Myocyte (in vitro differentiated cells): ENCODE results near the gene AQP6. TPM values are rescaled to one million over a fixed set of nuclear protein-coding genes. Genes with fewer than 3 reads are reported as not detected.
"Not testable (repeated sequence)": the region's sequence is repeated elsewhere in the genome, so short reads cannot be mapped to it uniquely, and the experiment has no call there.

Source experiments
- DNase-seq: peaks from one replicate; pipeline ENCODE4 v3.0.0-alpha.2; 2012; ENCODE audit warnings: low read depth
- total RNA-seq: library from RNA; depleted of rRNA; stranded (reverse); fragments of >200 nt; gene quantifications from 2 replicates; pipeline ENCODE4 v1.2.3, GENCODE V29; 2014

Gene AQP6
- total RNA-seq, 1 donor from 2014 or later: not detected

DNA sequence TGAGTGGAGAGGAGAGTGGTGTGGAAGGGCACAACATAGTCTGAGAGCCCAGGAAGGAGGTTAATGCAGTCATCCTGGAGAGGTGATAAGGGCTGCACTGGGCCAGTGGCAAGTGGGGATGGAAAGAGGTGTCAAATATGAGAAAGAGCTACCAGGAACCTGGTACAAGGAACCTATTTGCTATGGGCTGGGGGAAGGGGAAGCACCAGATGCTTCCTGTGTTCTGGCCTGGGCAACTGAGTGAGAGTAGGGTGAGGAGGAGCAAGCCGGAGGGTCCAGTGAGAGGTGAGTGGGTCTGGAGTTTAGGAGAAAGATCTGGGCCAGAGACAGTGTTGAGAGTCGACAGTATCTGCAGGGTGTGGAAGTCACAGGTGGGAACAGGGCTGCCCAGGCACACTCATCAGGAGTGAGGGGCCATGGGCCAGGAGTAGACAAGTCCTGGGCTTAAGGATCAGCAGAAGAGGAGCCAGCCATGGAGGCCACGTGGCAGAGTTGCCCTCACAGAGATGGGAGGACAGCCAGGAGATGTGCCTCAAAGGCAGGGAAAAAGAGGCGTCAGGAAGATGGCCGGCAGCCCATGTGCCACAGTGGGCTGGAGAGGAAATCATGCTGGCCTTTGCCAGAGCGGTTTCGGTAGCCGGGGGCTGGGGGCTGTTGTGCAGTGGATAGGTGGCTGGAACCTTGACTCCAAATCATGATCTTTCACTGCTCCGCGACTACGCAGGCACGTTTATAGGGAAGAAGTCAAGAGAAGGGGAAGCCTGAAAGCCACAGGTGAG lies 2.9 kb upstream of the AQP6 start:
- no peak for DNase-seq

DNA sequence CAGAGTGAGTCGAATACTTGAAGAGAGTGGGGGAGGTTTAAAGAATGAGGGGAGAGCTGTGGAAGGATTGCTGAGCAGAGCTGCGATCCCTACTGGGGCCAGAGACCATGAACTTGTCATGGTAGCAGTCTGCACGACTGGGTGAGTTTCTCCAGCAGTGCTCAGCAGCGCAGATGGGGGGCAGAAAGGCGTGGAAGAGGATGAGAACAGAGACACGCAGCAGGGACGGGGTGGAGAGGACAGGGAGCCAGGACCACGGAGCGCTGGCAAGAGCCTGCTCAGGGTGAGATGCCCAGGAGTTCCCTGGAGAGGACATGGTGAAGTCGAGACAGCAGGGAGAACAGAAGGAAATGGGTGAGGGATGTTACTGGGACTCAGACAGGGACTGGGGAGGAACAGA lies 2.1 kb upstream of the AQP6 start:
- DNase-seq: no peak

DNA sequence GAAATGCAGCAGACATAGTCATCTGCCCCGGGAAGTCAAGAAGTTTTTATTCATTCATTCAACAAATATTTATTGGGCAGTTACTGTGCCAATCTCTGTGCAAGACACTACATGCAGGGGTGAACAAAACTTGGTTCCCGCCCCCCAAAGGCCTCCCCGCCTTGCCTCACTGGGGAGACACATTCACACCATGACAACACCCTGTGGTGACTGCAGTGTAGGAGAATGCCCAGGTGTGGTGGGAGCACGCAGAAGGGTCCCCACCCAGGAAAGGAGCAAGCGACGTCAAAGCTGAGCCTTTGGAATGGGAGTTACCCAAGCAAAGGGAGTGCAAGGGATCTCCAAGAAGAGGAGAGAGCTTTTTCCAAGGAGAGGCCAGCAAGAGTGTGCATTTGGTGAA lies 1.6 kb upstream of the AQP6 start:
- no peak for DNase-seq

DNA sequence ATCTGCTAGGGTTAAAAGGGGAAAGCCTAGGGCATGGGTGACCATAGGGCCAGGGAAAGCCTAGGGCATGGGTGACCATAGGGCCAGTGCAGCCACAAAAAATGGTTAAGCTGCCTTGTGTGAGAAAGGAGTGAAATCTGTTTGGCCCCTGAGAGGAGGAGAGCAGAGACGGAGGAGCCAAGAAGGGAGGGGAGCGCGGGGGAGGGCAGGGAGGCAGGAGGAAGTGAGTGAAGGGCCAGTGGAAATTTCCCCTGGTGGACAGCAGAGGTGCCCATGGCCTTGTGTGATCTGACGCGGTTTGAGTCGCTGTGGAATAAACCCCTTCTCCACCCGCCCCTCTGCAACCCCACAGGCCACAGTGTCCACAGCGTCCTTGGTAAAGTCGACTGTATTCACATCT lies 618 bp upstream of the AQP6 start:
- no peak for DNase-seq

DNA sequence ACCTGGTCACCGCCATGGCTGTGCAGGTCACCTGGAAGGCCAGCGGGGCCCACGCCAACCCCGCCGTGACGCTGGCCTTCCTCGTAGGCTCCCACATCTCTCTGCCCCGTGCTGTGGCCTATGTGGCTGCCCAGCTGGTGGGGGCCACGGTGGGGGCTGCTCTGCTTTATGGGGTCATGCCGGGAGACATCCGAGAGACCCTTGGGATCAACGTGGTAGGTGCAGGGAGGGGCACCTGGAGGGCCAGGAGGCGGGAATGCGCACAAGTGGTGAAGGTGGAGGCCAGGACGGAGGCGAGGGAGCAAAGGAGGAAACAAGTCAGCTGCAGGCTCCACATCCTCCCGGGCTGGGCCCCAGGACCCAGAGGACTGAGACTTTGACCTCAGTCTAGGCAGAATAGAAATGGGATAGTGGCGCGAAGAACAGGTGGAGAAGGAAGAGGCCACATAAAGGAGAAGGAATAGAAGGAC lies 649 bp downstream of the AQP6 start:
- no peak for DNase-seq

DNA sequence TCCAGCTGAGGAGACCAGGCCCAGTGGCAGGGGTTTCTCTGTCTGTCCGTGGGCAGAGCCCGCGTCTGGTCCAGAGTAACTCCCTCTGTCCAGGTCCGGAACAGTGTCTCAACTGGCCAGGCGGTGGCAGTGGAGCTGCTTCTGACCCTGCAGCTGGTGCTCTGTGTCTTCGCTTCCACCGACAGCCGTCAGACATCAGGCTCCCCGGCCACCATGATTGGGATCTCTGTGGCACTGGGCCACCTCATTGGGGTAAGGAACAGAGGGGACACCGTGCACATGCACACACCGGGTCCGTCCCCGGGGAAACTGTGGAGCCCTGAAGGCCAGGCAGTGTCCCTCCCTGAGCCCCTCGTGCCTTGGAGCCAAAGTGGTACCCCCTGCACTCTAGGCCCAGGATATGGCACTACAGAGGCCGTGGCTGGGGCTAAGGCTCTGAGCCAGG lies 1.5 kb downstream of the AQP6 start:
- DNase-seq: peak; percentile 81

DNA sequence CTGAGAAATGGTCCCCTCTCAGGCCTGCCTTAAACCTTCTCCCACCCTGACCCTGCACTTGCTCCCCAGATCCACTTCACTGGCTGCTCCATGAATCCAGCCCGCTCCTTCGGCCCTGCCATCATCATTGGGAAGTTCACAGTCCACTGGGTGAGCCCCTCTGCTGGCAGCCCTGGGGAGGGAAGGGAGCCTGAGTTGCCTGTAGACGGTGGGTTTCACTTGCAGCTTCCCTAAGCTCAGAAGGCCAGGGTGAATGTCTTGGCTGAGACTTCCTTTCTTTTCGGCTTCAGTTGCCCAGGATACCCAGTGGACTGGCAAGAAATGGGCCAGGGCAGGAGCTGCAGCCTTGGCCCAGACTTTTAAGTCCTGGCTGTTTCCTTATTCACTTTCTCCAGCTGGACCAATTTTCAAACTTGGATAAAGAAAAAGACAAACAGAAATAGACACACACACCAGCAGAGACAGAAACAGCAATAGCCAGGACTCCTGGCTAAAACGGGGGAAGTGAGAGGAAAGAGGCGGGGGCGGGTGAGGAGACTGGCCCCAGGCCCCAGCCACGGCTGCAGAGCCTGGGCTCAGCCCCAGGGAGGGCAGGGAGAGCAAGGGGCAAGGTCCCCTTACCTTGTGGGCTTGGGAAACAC lies 2.0 kb downstream of the AQP6 start:
- DNase-seq: no peak

DNA sequence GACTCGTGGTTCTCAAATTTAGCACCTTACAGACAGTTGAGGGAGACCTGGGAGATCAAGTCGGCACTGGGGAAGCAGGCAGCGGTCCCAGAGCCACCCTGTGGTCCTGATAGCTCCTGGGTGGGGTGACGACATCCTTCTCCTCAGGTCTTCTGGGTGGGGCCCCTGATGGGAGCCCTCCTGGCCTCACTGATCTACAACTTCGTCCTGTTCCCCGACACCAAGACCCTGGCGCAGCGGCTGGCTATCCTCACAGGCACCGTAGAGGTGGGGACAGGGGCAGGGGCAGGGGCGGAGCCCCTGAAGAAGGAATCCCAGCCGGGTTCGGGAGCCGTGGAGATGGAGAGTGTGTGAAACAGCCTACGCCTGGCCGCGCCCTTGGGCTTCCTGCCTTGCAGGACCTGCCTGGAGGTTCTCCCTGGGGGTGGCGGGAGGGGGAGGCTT lies 2.6 kb downstream of the AQP6 start:
- DNase-seq: no peak

DNA sequence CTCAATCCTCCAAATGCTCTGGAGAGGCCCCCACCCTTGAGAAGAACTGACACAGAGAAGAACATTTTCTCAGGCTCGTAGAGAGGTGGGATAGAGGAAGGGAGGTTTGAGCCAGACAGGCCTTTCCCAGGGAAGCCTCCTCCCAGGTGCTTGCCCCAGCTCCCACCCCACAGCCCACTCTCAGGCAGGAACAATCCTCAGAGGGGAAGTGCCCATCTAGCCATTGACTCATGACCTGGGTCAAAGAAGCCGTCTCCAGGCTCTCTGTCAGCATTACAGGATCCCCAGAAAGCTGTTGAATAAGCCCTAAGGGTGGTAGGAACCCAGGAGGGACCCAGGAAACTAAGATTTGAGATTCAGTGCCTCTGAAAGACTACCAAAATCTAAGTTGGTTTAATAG lies 3.8 kb downstream of the AQP6 start:
- no peak for DNase-seq

DNA sequence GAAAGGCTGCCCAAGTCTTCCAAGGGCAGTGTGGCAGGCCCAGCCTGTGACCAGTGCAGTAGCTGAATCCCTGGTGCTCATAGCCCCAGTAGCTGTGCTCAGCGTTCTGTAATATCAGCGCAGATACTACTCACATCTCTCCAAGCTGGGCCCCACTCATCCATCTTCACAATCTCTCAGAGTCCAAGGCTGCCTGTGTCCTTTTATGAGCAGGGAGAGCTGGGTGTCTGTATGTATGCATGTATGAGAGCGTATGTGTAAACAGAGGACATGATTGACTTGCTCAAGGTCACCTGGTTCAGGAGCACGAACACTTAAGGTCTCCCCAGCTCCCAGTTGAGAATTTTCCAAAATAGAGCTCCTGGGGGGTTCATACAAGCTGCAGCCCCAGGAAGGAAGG lies 5.4 kb downstream of the AQP6 start:
- no peak for DNase-seq

DNA sequence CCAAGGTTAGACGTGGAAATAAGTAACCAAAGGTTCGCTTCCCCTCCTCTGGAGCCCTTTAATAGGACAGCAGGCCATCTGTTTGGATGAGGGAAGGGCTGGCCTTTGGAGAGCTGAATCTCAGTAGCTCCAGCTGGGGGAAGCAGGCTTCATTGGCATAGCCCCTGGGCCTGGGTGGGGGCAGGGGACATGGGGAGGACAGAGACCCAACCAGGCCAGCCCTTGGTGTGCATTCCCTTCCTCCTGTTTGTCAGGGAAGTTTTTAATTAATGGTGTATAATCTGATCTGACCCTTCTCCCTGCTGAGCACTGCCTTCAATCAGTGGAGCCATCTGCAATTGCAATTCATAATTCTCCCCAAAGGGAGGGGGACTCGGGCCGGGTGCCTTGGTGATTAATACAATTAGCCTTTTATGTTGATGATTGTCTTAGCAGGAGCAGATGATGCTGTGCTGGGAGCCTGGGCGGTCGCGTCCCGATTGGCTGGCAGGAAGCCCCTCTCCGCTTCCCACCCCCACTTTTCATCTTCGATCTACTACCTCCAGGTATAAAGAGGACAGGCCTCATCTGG lies 6.4 kb downstream of the AQP6 start:
- DNase-seq: no peak

DNA sequence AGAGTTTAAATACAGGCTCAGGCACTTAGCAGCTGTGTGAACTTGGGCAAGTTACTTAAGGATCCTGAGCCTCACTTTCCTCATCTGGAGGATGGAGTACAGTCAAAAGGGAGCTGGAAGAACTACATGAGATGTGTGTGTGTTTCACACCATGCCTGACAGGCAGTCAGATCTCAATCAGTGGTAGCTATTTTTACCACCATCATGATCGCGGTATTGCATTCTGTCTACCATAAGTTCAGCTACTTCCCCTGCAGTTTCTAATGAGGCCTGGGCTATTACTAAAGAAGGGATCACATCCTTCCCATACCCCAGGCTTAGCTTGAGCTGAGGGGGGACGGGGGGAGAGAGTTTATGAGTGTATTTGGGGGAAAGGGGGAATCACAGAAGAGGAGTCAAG lies 7.0 kb downstream of the AQP6 start:
- no peak for DNase-seq

DNA sequence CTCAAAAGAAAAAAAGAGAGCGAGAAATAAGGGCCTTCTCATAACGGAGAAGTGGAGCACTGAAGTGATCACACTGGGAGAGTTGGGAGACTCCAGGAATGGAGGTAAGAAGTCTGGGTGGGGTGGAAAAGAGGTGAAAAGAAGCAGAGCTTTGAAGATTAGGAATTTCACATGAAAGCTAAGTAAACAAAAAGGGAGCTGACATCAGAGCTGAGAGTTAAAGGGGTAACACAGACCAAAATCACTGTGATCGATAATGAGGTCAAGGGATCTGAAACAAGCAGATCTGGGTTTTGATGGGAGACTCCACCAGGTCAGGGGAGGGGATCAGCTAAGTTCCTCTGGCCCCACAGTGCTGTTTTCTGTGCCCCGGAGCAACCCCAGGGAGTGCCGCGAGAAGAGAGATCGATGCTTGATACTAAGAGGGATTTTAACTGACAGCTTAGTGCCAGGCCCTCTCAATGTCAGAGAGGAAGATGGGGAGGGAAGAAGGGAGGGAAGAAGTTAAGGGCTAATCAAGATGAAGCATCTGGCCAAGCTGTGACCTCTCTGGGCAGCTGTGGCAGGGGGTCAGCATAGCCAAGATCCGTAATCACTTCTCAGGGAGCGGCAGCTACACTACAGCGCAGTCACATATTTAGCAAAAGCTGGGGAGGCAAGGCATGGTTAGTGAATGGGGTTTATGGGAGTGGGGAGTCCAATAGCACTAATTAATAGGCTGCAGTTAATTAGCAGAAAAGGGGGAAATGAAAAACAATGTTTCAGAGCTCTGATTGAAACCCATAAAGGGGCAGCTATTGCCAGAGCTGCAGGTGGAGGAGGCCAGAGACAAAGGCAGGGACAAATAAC lies 8.0 kb downstream of the AQP6 start:
- no peak for DNase-seq

DNA sequence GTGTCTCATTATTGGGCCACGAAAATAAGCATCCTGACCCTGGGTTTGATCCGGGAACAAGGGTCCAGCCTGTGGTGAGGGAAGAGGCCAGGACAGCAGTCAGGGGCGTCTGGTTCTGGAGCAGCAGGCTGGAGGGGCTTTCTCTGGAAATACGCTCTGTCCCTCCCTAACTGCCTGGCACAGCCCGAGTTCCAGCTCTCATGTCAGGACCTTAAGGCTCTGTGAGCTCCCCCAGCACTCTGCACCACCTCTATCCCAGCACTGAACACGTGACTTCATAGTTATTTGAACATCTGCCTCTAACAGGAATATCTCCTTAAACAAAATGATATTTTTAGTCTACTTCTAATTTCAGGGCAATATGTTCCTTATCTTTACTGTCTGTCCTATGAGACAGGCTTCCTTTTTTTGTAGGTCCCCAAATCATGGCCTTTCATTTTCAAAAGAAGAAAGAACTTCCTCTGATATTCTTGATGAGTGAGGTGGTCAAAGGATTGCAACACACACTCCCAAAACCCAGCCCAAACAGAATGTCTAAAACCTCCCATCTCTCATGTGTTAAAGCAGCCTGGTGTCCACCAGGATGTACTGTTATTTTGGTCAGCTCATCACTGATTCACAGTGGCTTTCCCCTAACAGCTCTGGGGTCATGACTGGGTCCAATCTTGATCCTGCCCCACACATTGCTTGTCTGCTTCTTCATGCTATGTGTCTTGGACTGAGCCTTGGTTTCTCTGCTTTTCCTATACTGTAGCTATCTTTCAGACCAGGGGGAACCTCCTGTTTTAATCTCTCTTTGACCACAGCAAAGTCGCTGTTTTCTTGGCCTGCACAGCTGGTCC lies 9.7 kb downstream of the AQP6 start:
- DNase-seq: no peak

DNA sequence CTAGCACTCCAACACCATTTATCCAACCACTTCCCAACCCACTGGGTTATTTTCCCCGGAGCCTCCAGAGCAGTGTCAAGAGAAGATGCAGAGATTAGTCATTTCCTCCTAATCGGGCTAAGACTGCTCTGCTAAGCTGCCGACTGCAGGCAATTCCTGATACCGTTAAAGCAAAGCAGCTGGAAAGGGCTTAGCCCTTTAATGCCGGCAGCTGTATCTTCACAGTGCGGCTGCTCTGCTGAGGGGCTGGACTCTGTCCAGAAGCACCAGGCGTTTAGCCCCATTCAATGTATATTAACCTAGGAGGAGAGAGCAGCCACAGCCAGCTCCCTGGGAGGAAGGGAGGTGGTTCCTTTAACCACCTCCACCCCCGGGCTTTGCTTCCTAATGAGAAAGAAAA lies 11.1 kb downstream of the AQP6 start:
- peak; percentile 66 for DNase-seq

DNA sequence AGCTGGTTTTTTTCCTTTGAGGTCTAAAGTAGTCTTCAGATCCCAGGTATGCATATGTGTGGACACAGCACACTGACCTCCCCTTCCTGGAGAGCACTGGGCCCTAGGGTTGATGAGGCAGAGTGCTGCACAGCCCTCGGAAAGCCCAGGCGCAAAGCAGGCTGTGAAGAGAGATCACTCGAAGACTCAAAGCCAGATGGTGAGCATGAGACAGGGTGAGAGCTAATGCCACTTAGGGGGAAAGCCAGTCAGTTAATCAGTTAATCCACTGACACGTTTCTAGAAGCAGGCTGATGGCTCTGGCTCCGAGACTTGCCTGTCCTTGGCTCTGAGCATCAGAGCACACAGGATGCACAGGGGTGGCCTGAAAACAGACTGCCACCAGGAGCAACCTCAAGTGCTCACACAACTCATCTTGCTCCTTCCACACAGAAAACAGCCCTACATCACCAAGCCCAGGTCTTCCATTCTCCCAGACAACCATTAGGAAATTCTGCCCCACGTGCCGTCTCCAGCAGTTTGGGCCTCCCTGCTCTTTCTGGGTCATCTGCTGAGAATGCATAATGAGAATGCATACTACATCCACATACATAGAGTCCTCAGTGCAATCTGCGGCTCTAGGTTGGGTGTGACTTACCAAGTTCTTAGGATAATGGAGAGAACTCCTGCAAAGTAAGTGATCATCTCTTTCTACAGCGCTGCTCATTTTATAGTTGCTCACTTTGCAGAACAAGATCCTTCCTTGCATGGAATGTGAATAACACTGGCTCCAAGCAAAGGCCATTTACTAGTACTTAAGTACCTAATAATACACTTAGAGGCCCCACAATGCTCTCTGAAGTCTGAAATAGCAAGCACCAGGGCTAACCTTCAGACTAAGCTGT lies 12.0 kb downstream of the AQP6 start:
- DNase-seq: no peak

DNA sequence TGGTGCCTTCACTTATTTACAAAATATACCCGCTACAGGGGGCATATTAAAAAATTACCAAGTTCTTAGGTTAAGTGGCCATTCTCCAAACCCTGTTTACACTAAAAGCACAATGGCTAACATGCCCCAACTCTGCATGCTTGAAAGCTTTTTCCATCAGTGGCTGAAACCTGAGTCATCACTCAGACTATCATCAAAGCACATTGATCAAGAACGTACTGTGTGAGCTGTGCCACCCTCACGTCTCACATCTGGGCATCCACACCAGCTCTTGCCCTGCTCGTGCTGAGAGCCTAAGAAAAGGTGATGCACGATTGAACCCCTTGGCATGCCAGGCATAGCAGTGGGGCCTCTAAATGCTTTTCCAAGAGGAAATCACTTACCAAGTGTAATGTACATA lies 13.2 kb downstream of the AQP6 start:
- DNase-seq: no peak

DNA sequence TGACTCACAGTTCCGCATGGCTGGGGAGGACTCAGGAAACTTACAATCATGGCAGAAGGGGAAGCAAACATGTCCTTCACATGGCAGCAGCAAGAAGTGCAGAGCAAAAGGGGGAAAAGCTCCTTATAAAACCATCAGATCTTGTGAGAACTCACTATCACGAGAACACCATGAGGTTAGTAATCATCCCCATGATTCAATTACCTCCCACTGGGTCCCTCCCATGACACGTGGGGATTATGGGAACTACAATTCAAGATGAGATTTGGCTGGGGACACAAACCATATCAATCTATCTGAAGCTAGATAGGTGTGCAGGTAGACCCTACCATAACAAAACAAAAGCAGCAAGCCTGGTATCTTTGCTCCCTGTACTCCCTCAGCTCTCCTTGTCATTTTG lies 13.7 kb downstream of the AQP6 start:
- not testable (repeated sequence) for DNase-seq

DNA sequence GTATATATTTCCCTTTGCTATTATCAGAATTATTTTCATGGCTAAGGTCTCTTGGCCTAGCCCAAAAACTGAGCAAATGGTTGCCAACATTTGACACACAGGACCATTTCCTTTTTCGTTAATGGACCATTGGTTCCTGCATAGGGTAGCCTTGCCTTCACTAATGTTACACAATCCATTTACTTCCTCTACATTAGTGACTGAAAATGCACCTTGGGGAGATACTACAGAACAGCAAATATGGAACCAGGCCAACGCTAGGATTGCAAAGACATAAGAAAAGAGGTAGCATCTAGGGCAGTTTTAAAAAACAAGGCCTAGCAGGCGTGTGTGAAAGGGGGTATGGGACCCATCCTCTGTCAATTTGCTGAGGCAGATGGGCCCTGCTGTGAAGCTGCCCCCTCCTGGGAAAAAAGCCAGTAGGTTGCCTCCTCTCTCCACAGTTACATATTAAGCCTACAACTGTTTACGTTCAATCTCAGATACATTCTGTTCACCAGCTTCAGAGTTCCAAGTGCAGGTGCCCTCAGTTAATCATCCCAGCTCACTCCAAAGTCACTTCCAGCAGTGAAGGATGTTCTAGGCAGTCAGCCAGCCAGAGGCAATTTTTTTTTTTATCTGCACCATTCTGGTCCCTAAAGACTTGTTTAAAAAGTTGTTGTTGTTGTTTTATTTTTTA lies 15.0 kb downstream of the AQP6 start:
- no peak for DNase-seq
